HG03354 (cell line): ENCODE measurements around the gene SPEM3.
"Not testable (repeated sequence)": the region's sequence is repeated elsewhere in the genome, so short reads cannot be mapped to it uniquely, and the experiment has no call there.

Experiments used
- ATAC-seq: cut with Tn5 transposase; IDR thresholded peaks from one replicate; pipeline ENCODE4 v1.9.1; 2021; ENCODE audit warnings: mild to moderate bottlenecking; ENCODE audit not compliant: unreplicated experiment, poor library complexity, severe bottlenecking

Gene SPEM3

GRCh38 chr17:7466318-7466638 is 37.6 kb downstream of the SPEM3 start:
- ATAC-seq: no peak

GRCh38 chr17:7466639-7467341 is 38.1 kb downstream of the SPEM3 start:
- ATAC-seq: no peak

GRCh38 chr17:7467498-7467897 is 38.8 kb downstream of the SPEM3 start:
- ATAC-seq: no peak

GRCh38 chr17:7468290-7468689 is 39.6 kb downstream of the SPEM3 start:
- ATAC-seq: no peak

- no peak for ATAC-seq
These were observed 40.2 kb downstream of the SPEM3 start for GRCh38 chr17:7468804-7469389.

GRCh38 chr17:7469843-7470242 is 41.2 kb downstream of the SPEM3 start:
- not testable (repeated sequence) for ATAC-seq

- ATAC-seq: not testable (repeated sequence)
These were observed 41.9 kb downstream of the SPEM3 start for GRCh38 chr17:7470457-7470973.

- ATAC-seq: no peak
These were observed 43.1 kb downstream of the SPEM3 start for GRCh38 chr17:7471729-7472128.

- ATAC-seq: not testable (repeated sequence)
These were observed 46.1 kb downstream of the SPEM3 start for GRCh38 chr17:7474767-7475166.

- no peak for ATAC-seq
These were observed 47.2 kb downstream of the SPEM3 start for GRCh38 chr17:7475764-7476422.

- no peak for ATAC-seq
These were observed 47.8 kb downstream of the SPEM3 start for GRCh38 chr17:7476494-7476893.

- ATAC-seq: no peak
These were observed 48.3 kb downstream of the SPEM3 start for GRCh38 chr17:7476951-7477350.

GRCh38 chr17:7477392-7478275 is 49.0 kb downstream of the SPEM3 start:
- ATAC-seq: no peak

GRCh38 chr17:7478276-7479212 is 49.9 kb downstream of the SPEM3 start:
- ATAC-seq: no peak

GRCh38 chr17:7479213-7480088 is 50.8 kb downstream of the SPEM3 start, which contains the start of gene ZBTB4:
ZBTB4 (minus strand) TSS chr17:7479631; CDS start chr17:7466801, 12,830 bp downstream.
- ATAC-seq: no peak

GRCh38 chr17:7480089-7480384 is 51.4 kb downstream of the SPEM3 start:
- ATAC-seq: no peak

- not testable (repeated sequence) for ATAC-seq
These were observed 52.6 kb downstream of the SPEM3 start, which contains the start of gene SLC35G6 for GRCh38 chr17:7481275-7481674. SLC35G6 (plus strand) TSS chr17:7481446; CDS start chr17:7481517, 71 bp downstream.
